Stomach (tissue), 9 donors: Measurements from ENCODE around the gene CYP2W1. TPM values are rescaled to one million over a fixed set of nuclear protein-coding genes. Genes with fewer than 3 reads are reported as not detected.
"Not testable (repeated sequence)": the region's sequence is repeated elsewhere in the genome, so short reads cannot be mapped to it uniquely, and the experiment has no call there.

Source experiments
- DNase-seq, 2 donors: peaks; one replicate each; pipeline versions ENCODE4 v3.0.0 to v3.0.0-alpha.2; 2013 to 2019
- H3K27ac ChIP-seq, 5 donors: fragments of 200-600 bp in 4 of 5; sonication (generic) in 4 of 5; one replicate each; pipeline ENCODE4 v1.5.1; 2013 to 2019; ENCODE audit warnings: mild to moderate bottlenecking in 1 of 5, moderate library complexity in 1 of 5
- H3K27me3 ChIP-seq, 3 donors: fragments of 200-600 bp; sonication (generic); one replicate each; pipeline ENCODE4 v1.5.1; 2017 to 2019; ENCODE audit warnings: mixed run types in 1 of 3
- H3K36me3 ChIP-seq, 4 donors: fragments of 200-600 bp; sonication (generic); 1 replicate in 3 of 4; 2 replicates in 1 of 4; pipeline ENCODE4 v1.5.1; 2016 to 2019
- H3K4me1 ChIP-seq, 4 donors: fragments of 200-600 bp; sonication (generic); one replicate each; pipeline ENCODE4 v1.5.1; 2016 to 2019
- H3K4me3 ChIP-seq, 4 donors: fragments of 200-600 bp; sonication (generic) in 3 of 4; one replicate each; pipeline ENCODE4 v1.5.1; 2016 to 2019; ENCODE audit warnings: mild to moderate bottlenecking in 1 of 4
- H3K9me3 ChIP-seq, 4 donors: fragments of 200-600 bp; sonication (generic); one replicate each; pipeline ENCODE4 v1.5.1; 2016 to 2019
- EP300 ChIP-seq: sonication (generic); formaldehyde crosslinking; IDR thresholded peaks from one replicate; pipeline ENCODE4 v1.6.1; 2017; ENCODE audit warnings: antibody characterized with exemption
- POLR2A ChIP-seq, 4 donors: fragments of 450-650 bp; IDR thresholded peaks; one replicate each; pipeline ENCODE4 v1.6.1; 2016; ENCODE audit warnings: antibody characterized with exemption in 4 of 4, control low read depth in 2 of 4, mild to moderate bottlenecking in 1 of 4, moderate library complexity in 1 of 4
- POLR2AphosphoS5 ChIP-seq, 3 donors: sonication (generic); formaldehyde crosslinking; IDR thresholded peaks; one replicate each; pipeline ENCODE4 v1.6.1; 2016; ENCODE audit warnings: antibody characterized with exemption in 3 of 3
- WGBS, 5 donors: extraction: QIAGEN DNeasy Blood & Tissue Kit in 3 of 5; methylation state at CpG; one replicate each; pipeline versions ENCODE4 v1.1.5 to v1.1.7; 2013 to 2018; 5-methylcytosine and 5-hydroxymethylcytosine counted together
- intact Hi-C: fragments of 100-400 bp; cut with DNase I; formaldehyde crosslinking; loops from one replicate; pipeline ENCODE4 v1.15.1; 2023; ENCODE audit warnings: low total_unique reads
- polyA plus RNA-seq, 3 donors: library from polyadenylated mRNA; stranded (reverse); fragments of 200-250 nt; gene quantifications; one replicate each; pipeline ENCODE4 v1.2.3, GENCODE V29; 2013
- total RNA-seq, 5 donors: library from RNA; depleted of rRNA; stranded (reverse); fragments of >200 nt; gene quantifications; one replicate each; pipeline versions ENCODE4 v1.1.0 to v1.2.3, GENCODE V29; 2014 to 2016
- TF ChIP-seq, protein P1 (sequence below), 7 experiments: fragments of 450-650 bp in 4 of 7; fragments of 200-600 bp in 3 of 7; sonication (generic) in 3 of 7; IDR thresholded peaks; one replicate each; pipeline ENCODE4 v1.5.1; 2016 to 2019; ENCODE audit warnings: antibody characterized with exemption in 7 of 7, control low read depth in 2 of 7, mild to moderate bottlenecking in 1 of 7
- donor health status: healthy with polysubstance abuse.
- donor health status: Bipolar disorder and iron deficiency.
- donor health status: healthy.

CYP2W1 gene
- total and polyA plus RNA-seq, 8 donors: 0.31 to 7.0 (median 0.65) TPM; not detected in 5

DNA sequence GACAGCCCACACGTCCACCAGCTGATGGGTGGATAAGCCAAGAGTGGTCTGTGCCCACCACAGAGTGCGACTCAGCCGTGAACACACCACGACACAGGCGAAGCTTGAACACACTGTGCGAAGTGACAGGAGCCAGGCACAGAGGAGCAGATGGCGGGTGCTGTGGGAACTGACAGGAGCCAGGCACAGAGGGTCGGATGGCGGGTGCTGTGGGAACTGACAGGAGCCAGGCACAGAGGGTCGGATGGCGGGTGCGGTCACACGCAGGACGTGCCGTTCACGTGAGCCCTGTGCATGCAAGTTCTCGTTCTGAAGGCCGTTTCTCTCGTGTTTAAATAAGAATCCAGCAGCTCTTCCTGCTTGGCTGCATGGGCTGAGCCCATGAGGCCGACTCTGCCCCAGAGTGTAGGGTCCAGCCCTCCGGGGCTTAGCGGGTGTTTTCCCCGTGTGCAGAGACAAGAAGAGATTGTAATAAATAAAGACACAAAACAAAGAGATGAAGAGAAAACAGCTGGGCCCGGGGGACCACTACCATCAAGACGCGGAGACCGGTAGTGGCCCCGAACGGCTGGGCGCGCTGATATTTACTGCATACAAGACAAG, 22.6 kb upstream of the CYP2W1 start:
- H3K9me3 ChIP-seq: no peaks in the 10 kb centered on the region
- DNase-seq: no peak
- WGBS, 5 donors: 66 to 79% (median 71%) methylated on average over 31 of the region's 31 CpGs
- no peaks in the 10 kb centered on the region for H3K36me3 ChIP-seq
- H3K27me3 ChIP-seq: peaks cover 0 to 24% (median 0%) of the 10 kb centered on the region in 3 donors
- no peak for TF ChIP-seq POLR2AphosphoS5 (IDR thresholded peaks at IDR 0.05)
- TF ChIP-seq POLR2A (IDR thresholded peaks at IDR 0.05): no peak
- TF ChIP-seq, protein P1, sequence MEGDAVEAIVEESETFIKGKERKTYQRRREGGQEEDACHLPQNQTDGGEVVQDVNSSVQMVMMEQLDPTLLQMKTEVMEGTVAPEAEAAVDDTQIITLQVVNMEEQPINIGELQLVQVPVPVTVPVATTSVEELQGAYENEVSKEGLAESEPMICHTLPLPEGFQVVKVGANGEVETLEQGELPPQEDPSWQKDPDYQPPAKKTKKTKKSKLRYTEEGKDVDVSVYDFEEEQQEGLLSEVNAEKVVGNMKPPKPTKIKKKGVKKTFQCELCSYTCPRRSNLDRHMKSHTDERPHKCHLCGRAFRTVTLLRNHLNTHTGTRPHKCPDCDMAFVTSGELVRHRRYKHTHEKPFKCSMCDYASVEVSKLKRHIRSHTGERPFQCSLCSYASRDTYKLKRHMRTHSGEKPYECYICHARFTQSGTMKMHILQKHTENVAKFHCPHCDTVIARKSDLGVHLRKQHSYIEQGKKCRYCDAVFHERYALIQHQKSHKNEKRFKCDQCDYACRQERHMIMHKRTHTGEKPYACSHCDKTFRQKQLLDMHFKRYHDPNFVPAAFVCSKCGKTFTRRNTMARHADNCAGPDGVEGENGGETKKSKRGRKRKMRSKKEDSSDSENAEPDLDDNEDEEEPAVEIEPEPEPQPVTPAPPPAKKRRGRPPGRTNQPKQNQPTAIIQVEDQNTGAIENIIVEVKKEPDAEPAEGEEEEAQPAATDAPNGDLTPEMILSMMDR (IDR thresholded peaks at IDR 0.05): no peak
- no peak for TF ChIP-seq EP300
- H3K27ac ChIP-seq: peak overlapping the region in 1 of 5 donors; percentile 34
- intact Hi-C loops: no loop called here
- H3K4me1 ChIP-seq: peaks cover 22 to 48% (median 33%) of the 10 kb centered on the region in 4 donors
- H3K4me3 ChIP-seq: no peak overlapping the region

- H3K4me3 ChIP-seq, DNase-seq, H3K36me3 ChIP-seq, H3K9me3 ChIP-seq, intact Hi-C loops: not testable (repeated sequence)
- 55 to 75% (median 68%) methylated on average over 13 of the region's 13 CpGs for WGBS, 5 donors
- H3K27me3 ChIP-seq: peaks cover 0 to 23% (median 0%) of the 10 kb centered on the region in 3 donors
- peak overlapping the region in 1 of 5 donors; percentile 34 for H3K27ac ChIP-seq
- H3K4me1 ChIP-seq: peaks cover 22 to 51% (median 39%) of the 10 kb centered on the region in 4 donors
Measured at GRCh38 chr7:960972-961371, 22.0 kb upstream of the CYP2W1 start.

DNA sequence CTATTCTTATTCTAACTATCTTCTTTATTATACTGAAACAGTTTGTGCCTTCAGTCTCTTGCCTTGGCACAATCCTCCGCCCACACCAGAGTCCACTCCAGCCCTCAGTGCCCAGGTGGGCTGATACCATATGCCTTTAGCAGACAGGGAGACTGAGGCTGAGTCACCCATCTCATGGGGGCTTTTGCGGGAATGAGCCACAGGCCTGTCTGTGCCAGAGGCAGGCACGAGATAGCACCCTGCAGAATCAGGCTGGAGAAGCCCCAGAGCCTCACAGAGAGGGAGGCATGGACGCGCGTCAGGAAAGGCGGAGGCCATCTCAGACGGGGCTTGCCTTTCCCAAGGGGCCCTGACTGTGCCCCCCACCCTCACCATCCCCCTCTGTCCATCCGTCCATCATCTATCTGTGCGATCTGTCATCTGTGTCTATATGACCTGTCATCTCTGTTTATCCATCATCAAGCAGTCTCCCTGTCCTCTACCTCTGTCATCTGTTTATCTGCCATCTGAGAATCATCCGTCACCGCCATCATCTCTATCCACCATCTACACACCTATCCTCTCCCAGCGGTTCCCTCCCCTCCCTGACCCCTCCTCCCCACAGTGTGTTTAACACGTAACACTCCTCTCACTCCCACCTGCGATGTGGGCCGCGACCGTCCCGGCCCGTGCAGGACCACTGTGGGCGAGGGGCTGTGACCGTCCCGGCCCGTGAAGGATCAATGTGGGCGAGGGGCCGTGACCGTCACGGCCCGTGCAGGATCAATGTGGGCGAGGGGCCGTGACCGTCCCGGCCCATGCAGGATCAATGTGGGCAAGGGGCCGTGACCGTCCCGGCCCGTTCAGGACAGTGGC, 21.2 kb upstream of the CYP2W1 start:
- intact Hi-C loops: no loop called here
- no peak for TF ChIP-seq EP300
- no peak for TF ChIP-seq POLR2AphosphoS5 (IDR thresholded peaks at IDR 0.05)
- no peak for TF ChIP-seq POLR2A (IDR thresholded peaks at IDR 0.05)
- TF ChIP-seq, protein P1 (IDR thresholded peaks at IDR 0.05): no peak
- WGBS, 5 donors: 86 to 92% (median 87%) methylated on average over 28 to 37 of the region's 37 CpGs
- Histone ChIP-seq H3K27ac (peak overlapping the region in 1 of 5 donors; percentile 34), H3K9me3 (no peaks in the 10 kb centered on the region), H3K27me3 (peaks cover 0 to 23% (median 0%) of the 10 kb centered on the region in 3 donors), H3K36me3 (peaks cover 0 to 5% (median 4%) of the 10 kb centered on the region in 4 donors), H3K4me3 (no peak overlapping the region), H3K4me1 (peaks cover 22 to 58% (median 39%) of the 10 kb centered on the region in 4 donors)
- DNase-seq: no peak

GRCh38 chr7:962401-963081, 20.4 kb upstream of the CYP2W1 start:
- TF ChIP-seq, protein P1 (IDR thresholded peaks at IDR 0.05): no peak
- TF ChIP-seq POLR2A (IDR thresholded peaks at IDR 0.05) (no peak), POLR2AphosphoS5 (IDR thresholded peaks at IDR 0.05) (no peak), EP300 (no peak)
- intact Hi-C loops: no loop called here
- no peaks in the 10 kb centered on the region for H3K9me3 ChIP-seq
- H3K27me3 ChIP-seq: peaks cover 0 to 21% (median 0%) of the 10 kb centered on the region in 3 donors
- H3K27ac ChIP-seq: no peak overlapping the region
- H3K36me3 ChIP-seq: peaks cover 6 to 13% (median 12%) of the 10 kb centered on the region in 4 donors
- peaks cover 22 to 52% (median 39%) of the 10 kb centered on the region in 4 donors for H3K4me1 ChIP-seq
- WGBS, 5 donors: 83 to 92% (median 85%) methylated on average over 6 to 17 of the region's 17 CpGs
- no peak for DNase-seq
- H3K4me3 ChIP-seq: no peak overlapping the region
